Naive B cell (primary cell): ENCODE data around the gene HS3ST3B1. TPM values are rescaled to one million over a fixed set of nuclear protein-coding genes. Genes with fewer than 3 reads are reported as not detected.

ENCODE experiments used
- ATAC-seq, 2 donors: fragments of 150-1000 bp; cut with Tn5 transposase; 2 replicates each; pipeline ENCODE4 v1.10.0; 2021; ENCODE audit warnings: low read depth in 2 of 2, mild to moderate bottlenecking in 2 of 2, moderate library complexity in 2 of 2
- DNase-seq: peaks from one replicate; pipeline ENCODE4 v3.0.0; 2022
- H3K27ac Mint-ChIP-seq, 6 donors: one replicate each; pipeline ENCODE4 v1.8.0; 2020 to 2022; ENCODE audit warnings: mild to moderate bottlenecking in 6 of 6, mixed read lengths in 6 of 6, moderate library complexity in 5 of 6, inconsistent platforms in 2 of 6
- H3K27me3 Mint-ChIP-seq, 3 donors: one replicate each; pipeline ENCODE4 v1.8.0; 2021 to 2022; ENCODE audit warnings: mixed read lengths in 3 of 3, mild to moderate bottlenecking in 1 of 3
- H3K36me3 Mint-ChIP-seq, 2 donors: one replicate each; pipeline ENCODE4 v1.8.0; 2020 to 2022; ENCODE audit warnings: mixed read lengths in 2 of 2, inconsistent platforms in 1 of 2, mild to moderate bottlenecking in 1 of 2
- H3K4me1 Mint-ChIP-seq, 3 donors: one replicate each; pipeline ENCODE4 v1.8.0; 2020 to 2022; ENCODE audit warnings: mixed read lengths in 3 of 3, inconsistent platforms in 1 of 3, mild to moderate bottlenecking in 1 of 3, moderate library complexity in 1 of 3
- H3K4me3 Mint-ChIP-seq, 8 donors: one replicate each; pipeline ENCODE4 v1.8.0; 2020 to 2022; ENCODE audit warnings: mild to moderate bottlenecking in 8 of 8, mixed read lengths in 8 of 8, moderate library complexity in 8 of 8, inconsistent platforms in 2 of 8
- H3K9me3 Mint-ChIP-seq, 7 donors: one replicate each; pipeline ENCODE4 v1.8.0; 2020 to 2022; ENCODE audit warnings: mixed read lengths in 7 of 7, mild to moderate bottlenecking in 5 of 7, inconsistent platforms in 2 of 7, moderate library complexity in 1 of 7
- polyA plus RNA-seq, 6 donors: library from polyadenylated mRNA; unstranded; fragments of 300-500 nt; fragmentation: Illumina TruSeq; gene quantifications; one replicate each; pipeline ENCODE4 v1.2.3, GENCODE V29; 2021; ENCODE audit warnings: low read depth in 6 of 6

HS3ST3B1 gene
- polyA plus RNA-seq, 6 donors from 2014 or later: 0.22 to 3.1 (median 2.6) TPM

DNA sequence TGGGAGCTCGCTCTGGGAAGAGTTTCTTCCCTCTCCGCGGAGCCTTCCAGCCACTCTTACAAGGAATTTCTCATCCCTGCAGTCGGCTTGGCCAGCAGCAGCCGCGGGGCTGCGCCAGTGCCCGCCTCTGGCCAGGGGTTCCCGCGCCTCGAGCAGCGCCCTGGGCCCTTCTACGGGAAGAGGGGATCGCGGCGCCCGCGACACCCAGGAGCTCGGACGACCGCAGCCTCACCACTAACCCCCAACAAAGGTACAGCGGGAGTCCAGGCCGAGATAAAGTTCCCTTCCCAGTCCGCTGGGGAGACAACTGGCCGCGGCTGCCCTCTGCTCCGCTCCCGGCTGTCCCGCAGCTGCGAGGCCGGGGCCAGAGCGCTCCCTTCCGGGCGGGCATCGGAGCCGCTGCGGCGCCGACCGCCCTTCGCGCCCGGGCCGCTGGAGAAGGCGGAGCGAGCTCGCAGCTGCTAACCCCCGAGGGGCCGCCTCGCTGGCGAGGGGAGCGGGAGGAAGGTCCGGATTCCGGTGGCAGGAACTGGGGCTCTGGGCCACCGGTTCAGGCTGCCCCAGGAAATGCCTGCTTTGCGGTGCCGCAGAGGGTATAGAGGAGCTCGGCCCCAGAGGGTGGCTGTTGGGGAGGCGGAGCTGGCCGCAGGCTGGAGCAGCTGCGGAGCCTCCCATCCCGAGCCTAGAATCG, 3.6 kb upstream of the HS3ST3B1 start:
- H3K27ac Mint-ChIP-seq: peak overlapping the region in 1 of 6 donors; percentile 47
- H3K36me3 Mint-ChIP-seq: no peaks in the 10 kb centered on the region
- peak overlapping the region in 7 of 8 donors; percentile 20 to 82 (median 63) for H3K4me3 Mint-ChIP-seq
- DNase-seq (peak; percentile 33), ATAC-seq (no peak)
- H3K9me3 Mint-ChIP-seq: peaks cover 0 to 10% (median 4%) of the 10 kb centered on the region in 7 donors
- H3K4me1 Mint-ChIP-seq: peaks cover 40 to 58% (median 46%) of the 10 kb centered on the region in 3 donors
- peaks cover 64 to 82% (median 69%) of the 10 kb centered on the region in 3 donors for H3K27me3 Mint-ChIP-seq

DNA sequence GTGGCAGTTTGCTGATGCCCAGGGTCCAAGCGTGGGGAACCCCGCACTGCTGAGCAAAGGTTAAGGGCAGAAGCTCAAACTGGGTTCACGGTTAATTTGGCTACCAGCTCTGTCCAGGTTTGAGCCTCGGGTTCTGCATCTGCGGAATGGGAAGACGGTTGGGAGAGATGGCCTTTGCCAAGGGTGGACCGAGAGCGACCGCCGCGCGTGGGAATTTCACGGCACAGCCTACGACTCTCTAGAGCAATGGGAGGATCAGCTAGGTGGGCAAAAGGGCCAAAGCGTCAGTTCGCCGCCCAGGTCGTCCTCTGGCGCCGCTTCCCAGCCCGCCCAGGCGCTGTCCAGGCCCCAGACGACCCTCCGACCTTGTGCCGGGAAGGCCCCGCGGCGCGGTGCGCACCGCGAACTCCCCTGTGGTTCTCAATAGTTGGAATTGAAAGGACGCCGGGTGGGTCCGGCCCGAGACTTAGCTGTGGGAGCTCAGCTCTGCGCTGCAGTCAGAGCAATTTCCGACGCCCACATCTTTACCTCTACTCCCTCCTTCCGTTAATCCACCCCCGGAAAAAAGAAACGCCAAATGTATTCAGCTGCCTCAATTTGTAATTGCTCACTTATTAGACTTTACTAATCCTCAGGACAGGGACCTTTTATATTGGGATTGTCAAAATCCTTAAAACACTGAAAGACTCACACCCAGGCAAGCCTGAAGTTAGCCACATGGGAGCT, 2.5 kb upstream of the HS3ST3B1 start:
- no peak for ATAC-seq
- H3K27me3 Mint-ChIP-seq: peaks cover 58 to 74% (median 62%) of the 10 kb centered on the region in 3 donors
- peak overlapping the region; percentile 83 to 97 (median 92) for H3K4me3 Mint-ChIP-seq
- DNase-seq: no peak
- peak overlapping the region in 1 of 6 donors; percentile 69 for H3K27ac Mint-ChIP-seq
- peaks cover 42 to 67% (median 54%) of the 10 kb centered on the region in 3 donors for H3K4me1 Mint-ChIP-seq
- H3K9me3 Mint-ChIP-seq: peaks cover 0 to 8% (median 4%) of the 10 kb centered on the region in 7 donors
- no peaks in the 10 kb centered on the region for H3K36me3 Mint-ChIP-seq

DNA sequence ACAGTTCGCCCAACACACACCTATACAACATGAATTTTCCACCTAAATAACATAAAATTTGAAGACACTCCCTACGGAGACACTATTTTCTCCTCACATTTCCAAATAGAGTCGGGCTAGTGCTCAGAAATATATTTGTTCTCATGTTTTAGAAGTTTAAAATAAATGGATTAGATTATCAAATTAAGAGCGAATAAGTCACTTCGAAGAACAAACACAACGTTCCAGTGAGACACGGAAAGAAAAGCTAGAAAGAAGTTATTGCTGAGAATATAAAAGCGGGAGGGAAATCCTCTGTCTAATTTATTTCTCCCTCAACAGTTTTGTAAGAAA, 2.0 kb upstream of the HS3ST3B1 start:
- Mint-ChIP-seq H3K9me3 (peaks cover 0 to 8% (median 4%) of the 10 kb centered on the region in 7 donors), H3K4me1 (peaks cover 46 to 72% (median 58%) of the 10 kb centered on the region in 3 donors), H3K4me3 (peak overlapping the region; percentile 83 to 97 (median 92)), H3K27me3 (peaks cover 53 to 73% (median 64%) of the 10 kb centered on the region in 3 donors), H3K36me3 (no peaks in the 10 kb centered on the region), H3K27ac (peak overlapping the region in 2 of 6 donors; percentile 69 to 90)
- DNase-seq: no peak
- ATAC-seq: no peak

DNA sequence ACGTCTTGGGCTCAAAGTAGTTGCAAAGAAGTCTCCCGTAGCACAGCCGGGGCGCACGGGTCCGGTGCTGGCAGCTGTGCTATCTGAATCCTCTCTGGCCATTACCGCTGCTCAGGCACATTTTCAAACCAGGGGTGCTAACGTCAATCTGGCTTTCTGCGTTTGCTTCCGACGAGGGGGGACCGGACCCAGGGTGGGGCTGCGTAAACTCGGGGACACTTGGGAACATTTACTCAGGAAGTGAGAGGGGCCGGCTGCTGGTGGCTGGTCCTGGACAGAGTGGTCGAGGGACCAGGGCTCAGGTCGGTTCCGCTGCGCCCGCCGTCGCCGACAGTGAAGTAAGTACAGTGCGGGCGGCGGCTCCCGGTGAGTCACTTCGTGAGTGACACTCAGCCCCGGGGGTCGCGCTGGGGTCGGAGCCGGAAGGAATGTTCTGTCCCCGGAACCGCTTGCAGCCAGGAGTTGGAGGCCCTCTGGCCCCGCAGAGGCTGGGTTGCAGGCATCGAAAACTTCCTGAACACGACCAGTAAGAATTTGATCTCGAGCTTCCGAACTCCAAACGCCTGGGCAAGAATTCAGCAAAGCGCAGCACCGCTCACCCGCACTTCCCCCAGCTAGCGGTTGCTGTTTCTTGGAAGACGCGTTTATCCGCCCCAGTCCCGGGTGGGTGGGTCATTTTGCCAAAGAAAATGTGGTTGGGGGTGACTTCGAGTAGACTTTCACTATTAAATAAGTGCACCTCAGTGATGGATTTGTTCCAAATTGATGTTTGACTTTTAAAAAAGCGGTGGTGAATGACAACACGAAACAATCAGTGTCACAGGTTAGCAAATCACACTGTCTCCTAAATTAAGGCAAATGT, 1.4 kb upstream of the HS3ST3B1 start:
- peak overlapping the region; percentile 83 to 97 (median 92) for H3K4me3 Mint-ChIP-seq
- peaks cover 0 to 8% (median 4%) of the 10 kb centered on the region in 7 donors for H3K9me3 Mint-ChIP-seq
- no peaks in the 10 kb centered on the region for H3K36me3 Mint-ChIP-seq
- H3K4me1 Mint-ChIP-seq: peaks cover 49 to 75% (median 58%) of the 10 kb centered on the region in 3 donors
- DNase-seq: peak; percentile 41
- peaks cover 54 to 70% (median 62%) of the 10 kb centered on the region in 3 donors for H3K27me3 Mint-ChIP-seq
- H3K27ac Mint-ChIP-seq: peak overlapping the region in 5 of 6 donors; percentile 56 to 92 (median 75)
- no peak for ATAC-seq

DNA sequence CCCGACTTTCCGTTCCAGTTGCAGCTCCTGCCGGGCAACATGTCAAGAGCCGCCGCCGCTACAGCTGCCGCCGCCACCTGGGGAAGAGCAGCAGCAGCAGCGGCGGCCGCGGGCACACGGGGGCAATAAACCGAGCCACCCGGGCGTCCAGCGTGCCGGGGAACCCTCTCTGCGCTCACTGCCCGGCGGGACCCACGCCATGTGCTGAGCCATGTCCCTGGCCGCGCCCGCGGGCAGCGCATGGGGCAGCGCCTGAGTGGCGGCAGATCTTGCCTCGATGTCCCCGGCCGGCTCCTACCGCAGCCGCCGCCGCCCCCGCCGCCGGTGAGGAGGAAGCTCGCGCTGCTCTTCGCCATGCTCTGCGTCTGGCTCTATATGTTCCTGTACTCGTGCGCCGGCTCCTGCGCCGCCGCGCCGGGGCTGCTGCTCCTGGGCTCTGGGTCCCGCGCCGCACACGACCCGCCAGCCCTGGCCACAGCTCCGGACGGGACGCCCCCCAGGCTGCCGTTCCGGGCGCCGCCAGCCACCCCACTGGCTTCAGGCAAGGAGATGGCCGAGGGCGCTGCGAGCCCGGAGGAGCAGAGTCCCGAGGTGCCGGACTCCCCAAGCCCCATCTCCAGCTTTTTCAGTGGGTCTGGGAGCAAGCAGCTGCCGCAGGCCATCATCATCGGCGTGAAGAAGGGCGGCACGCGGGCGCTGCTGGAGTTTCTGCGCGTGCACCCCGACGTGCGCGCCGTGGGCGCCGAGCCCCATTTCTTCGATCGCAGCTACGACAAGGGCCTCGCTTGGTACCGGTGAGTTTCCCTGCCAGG, 604 bp downstream of the HS3ST3B1 start:
- Mint-ChIP-seq H3K4me1 (peaks cover 47 to 68% (median 51%) of the 10 kb centered on the region in 3 donors), H3K4me3 (peak overlapping the region; percentile 83 to 97 (median 92)), H3K36me3 (no peaks in the 10 kb centered on the region), H3K27me3 (peaks cover 38 to 56% (median 52%) of the 10 kb centered on the region in 3 donors), H3K27ac (peak overlapping the region; percentile 95 to 99 (median 98)), H3K9me3 (peaks cover 0 to 8% (median 4%) of the 10 kb centered on the region in 7 donors)
- peak in 1 of 2 donors; percentile 11 for ATAC-seq
- DNase-seq: peak; percentile 55

DNA sequence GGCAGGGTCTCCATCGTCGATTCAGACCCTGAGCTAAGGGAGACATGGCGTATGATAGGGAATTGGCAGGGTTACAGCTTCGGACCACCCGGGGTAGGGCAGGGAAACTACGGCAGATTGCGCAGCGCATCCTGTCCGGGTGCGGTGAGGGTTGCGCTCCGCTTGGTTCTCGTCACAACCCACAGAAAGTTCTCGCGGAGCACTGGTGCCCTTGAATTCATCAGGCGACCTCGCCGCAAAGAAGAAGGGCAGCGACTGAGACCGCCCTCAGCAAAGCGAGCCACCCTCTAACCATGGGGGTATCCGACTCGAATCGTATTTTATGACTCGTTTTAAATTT, 1.2 kb downstream of the HS3ST3B1 start:
- no peaks in the 10 kb centered on the region for H3K36me3 Mint-ChIP-seq
- H3K4me3 Mint-ChIP-seq: peak overlapping the region; percentile 83 to 97 (median 92)
- peaks cover 0 to 8% (median 2%) of the 10 kb centered on the region in 7 donors for H3K9me3 Mint-ChIP-seq

DNA sequence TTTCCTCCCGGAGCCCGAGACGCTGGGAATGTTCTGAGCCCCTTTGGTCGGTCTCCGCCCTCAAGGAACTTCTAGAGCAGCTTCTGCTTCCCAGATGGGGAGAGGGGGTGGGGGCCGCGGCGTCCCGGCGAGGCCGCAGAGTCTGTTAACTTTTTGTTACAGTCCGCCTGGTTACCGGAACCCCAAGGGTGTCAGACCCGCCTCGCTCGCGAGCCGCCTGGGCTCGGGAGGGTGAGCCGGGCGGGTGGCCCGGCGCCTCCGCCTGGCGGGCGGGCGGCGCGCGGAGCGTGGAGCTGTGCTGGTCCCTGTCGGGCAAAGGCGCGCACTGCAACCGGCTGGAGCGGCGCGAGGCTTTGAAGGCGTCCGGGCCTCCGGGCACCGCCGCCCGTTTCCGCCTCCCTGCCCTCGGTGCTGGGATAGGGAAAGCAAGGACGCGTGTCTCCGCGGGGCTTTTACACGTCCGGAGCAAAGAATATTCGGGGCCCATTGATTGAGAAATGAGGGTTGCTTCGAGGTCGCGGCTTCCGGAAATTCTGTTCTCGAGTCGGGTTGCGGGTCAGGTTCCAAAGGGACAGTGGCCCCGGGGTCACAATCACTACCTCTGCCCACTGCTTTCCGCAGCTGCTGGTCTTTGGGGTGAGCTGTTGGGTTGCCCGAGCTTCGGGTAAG, 1.7 kb downstream of the HS3ST3B1 start:
- Mint-ChIP-seq H3K36me3 (no peaks in the 10 kb centered on the region), H3K9me3 (peaks cover 0 to 8% (median 2%) of the 10 kb centered on the region in 7 donors), H3K4me3 (peak overlapping the region; percentile 83 to 97 (median 92)), H3K27ac (peak overlapping the region; percentile 95 to 99 (median 98)), H3K4me1 (peaks cover 42 to 62% (median 46%) of the 10 kb centered on the region in 3 donors), H3K27me3 (peaks cover 31 to 48% (median 45%) of the 10 kb centered on the region in 3 donors)
- peak; percentile 37 to 56 for ATAC-seq
- peak; percentile 79 for DNase-seq

More for the DNA sequence above, 1.2 kb downstream of the HS3ST3B1 start:
- peak; percentile 47 to 49 for ATAC-seq
- DNase-seq: peak; percentile 82
- H3K27ac Mint-ChIP-seq: peak overlapping the region; percentile 95 to 99 (median 98)
- H3K27me3 Mint-ChIP-seq: peaks cover 32 to 51% (median 47%) of the 10 kb centered on the region in 3 donors
- peaks cover 43 to 64% (median 46%) of the 10 kb centered on the region in 3 donors for H3K4me1 Mint-ChIP-seq

DNA sequence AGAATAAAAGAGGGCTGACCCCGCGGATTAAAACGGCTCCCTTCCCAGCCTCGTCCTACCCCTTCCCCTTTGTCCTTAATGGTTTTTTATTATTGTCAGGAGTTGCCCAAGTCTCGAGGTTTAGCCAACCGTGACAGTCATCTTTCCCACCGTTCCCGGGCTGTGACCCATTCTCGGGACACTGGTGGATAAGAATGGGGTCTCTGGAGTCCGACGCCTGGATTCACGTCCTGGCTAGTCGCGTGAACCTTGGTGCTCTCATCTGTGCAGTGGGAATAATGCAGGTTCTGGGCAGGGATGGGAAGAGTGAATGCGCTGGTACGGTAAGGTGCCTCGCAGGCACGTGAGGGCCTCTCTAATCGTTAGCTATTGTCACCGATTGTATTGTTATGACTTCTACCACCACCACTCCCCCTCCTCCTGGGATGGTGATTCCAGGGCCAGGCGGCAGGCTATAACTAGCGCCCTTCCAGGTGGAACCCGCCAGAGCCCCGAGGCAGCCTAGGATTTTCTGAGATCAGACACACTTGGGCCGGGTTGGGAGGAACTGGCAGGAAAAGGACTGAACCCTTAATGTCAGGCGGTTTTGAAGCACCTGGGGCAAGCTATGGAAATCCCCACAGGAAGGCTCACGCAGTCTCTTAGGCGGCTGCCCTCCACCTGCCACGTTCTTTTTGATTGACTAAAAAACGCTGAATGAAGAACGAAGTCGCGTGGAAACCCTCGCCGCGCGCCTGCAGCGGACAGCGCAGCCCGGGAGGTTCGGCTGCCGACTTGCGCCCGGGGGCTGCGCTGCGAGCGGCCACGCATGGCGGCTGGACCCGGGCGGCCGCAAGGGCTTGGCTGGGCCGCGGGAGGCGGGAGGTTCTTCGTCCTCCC, 2.7 kb downstream of the HS3ST3B1 start:
- Mint-ChIP-seq H3K27ac (peak overlapping the region; percentile 93 to 99 (median 96)), H3K4me3 (peak overlapping the region; percentile 75 to 93 (median 86)), H3K9me3 (peaks cover 0 to 8% (median 2%) of the 10 kb centered on the region in 7 donors), H3K4me1 (peaks cover 37 to 54% (median 42%) of the 10 kb centered on the region in 3 donors), H3K36me3 (no peaks in the 10 kb centered on the region), H3K27me3 (peaks cover 20 to 44% (median 38%) of the 10 kb centered on the region in 3 donors)
- peak; percentile 61 for DNase-seq
- ATAC-seq: peak; percentile 3 to 9

DNA sequence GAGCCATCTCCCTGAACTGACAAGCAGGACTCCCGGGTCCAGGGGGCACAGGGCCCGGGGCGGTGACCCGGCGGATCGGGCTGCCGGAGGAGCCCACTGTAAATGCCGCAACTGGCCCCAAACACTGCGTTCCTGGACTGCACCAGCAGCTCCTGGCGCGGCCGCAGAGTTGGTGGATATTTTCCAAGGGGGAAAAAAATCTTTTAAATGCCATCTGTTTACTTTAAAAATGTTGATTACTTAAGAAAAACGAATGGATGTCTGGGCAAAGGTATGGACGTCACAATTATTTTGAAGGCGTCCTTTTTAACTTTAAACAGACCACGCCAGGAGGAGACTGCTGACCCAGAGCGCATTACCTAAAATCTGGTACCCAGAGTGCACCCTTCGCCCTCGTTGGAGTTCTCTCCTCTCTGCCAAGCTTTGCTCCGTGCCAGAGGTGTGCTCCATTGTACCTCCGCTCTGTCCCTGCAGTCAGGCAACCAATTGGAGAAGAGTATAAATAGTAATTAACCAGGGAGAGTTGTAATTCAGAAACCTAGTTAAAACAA, 3.4 kb downstream of the HS3ST3B1 start:
- H3K27ac Mint-ChIP-seq: peak overlapping the region in 3 of 6 donors; percentile 63 to 95 (median 84)
- peaks cover 34 to 52% (median 35%) of the 10 kb centered on the region in 3 donors for H3K4me1 Mint-ChIP-seq
- H3K27me3 Mint-ChIP-seq: peaks cover 13 to 40% (median 35%) of the 10 kb centered on the region in 3 donors
- DNase-seq: no peak
- ATAC-seq: no peak
- peak overlapping the region in 5 of 8 donors; percentile 37 to 51 (median 40) for H3K4me3 Mint-ChIP-seq
- H3K9me3 Mint-ChIP-seq: peaks cover 0 to 8% (median 2%) of the 10 kb centered on the region in 7 donors
- H3K36me3 Mint-ChIP-seq: no peaks in the 10 kb centered on the region

DNA sequence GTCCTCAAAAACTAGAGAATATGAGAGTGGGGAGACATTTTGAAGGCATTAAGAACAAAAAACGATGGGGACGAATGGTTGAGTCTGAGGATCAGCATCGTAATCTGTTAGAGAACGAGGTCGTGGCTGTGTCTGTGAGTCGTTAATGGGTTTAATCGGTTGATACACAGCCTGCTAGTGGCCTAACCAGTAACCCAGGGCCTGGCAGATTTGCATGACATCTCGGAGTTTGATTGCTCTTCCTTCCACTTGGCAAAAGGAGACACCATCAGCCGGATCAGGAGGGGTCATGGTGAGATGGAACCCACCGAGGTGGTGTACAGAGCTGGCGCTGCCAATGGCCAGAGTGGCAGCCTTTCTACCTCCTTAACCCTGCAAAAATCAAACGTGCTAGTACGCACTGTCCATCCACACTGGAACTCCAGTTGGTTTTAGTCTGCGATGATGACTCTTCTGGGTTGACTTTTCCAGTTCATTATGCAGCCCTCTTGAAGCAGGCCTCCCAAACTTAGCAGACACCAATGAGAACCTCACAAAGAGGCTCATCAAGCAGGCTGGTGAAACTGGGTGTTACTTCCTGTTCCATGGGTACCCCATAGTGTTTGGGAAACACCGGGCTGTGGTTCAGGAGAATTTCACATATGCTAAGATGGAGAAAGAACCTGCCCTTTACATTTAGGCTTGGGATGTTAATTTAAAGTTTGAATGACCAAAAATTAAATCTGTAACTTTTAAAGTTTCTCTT, 4.1 kb downstream of the HS3ST3B1 start:
- Mint-ChIP-seq H3K9me3 (peaks cover 0 to 8% (median 2%) of the 10 kb centered on the region in 7 donors), H3K4me1 (peaks cover 29 to 46% (median 29%) of the 10 kb centered on the region in 3 donors), H3K36me3 (no peaks in the 10 kb centered on the region), H3K27ac (peak overlapping the region; percentile 36 to 84 (median 68)), H3K27me3 (peaks cover 7 to 34% (median 29%) of the 10 kb centered on the region in 3 donors), H3K4me3 (peak overlapping the region in 5 of 8 donors; percentile 37 to 68 (median 46))
- ATAC-seq (no peak), DNase-seq (no peak)
